ENCODE results near the gene LSR. TPM values are rescaled to one million over a fixed set of nuclear protein-coding genes. Genes with fewer than 3 reads are reported as not detected.
A peak's percentile ranks its signal among the peaks of the same experiment; 100 is the strongest.

The LSR gene
- total RNA-seq, 1 experiment from 2014 or later = 211 TPM

- DNase-seq (ENCODE audit: low read depth, low spot score) (no peak), ATAC-seq (peak; percentile 33; the same call in 1 of the 2 replicates)
These were observed 32.5 kb downstream of the LSR start for GRCh38 chr19:35281303-35281702.

More at GRCh38 chr19:35281303-35281702, 32.5 kb downstream of the LSR start:
- Histone ChIP-seq H3K36me3 (ENCODE audit: control insufficient read depth in 1 of 2, insufficient read depth in 2 of 2, low read length in 2 of 2) (no peaks in the 10 kb centered on the region), H3K9ac (ENCODE audit: low read length) (no peak overlapping the region), H3K27ac (ENCODE audit: low read depth, low read length) (no peak overlapping the region), H3K27me3 (ENCODE audit: insufficient read depth, low read length) (no peaks in the 10 kb centered on the region), H3K4me2 (ENCODE audit: low read length) (no peak overlapping the region), H3K9me3 (ENCODE audit: control insufficient read depth in 1 of 2, insufficient read depth in 1 of 2, low read depth in 1 of 2, low read length in 2 of 2) (no peaks in the 10 kb centered on the region), H3K79me2 (ENCODE audit: insufficient read depth, low read length) (no peaks in the 10 kb centered on the region), H3K4me1 (ENCODE audit: control insufficient read depth in 1 of 2, insufficient read depth in 2 of 2, low read length in 2 of 2) (peaks cover 0 to 4% of the 10 kb centered on the region in 2 experiments; a peak in 1 of 4 replicates), H4K20me1 (ENCODE audit: insufficient read depth) (no peaks in the 10 kb centered on the region), H3K9me2 (ENCODE audit: insufficient read depth) (no peaks in the 10 kb centered on the region), H2AFZ (ENCODE audit: low read depth, low read length, poor library complexity, severe bottlenecking) (no peak overlapping the region), H3K4me3 (replicated peaks in 1 of 2; ENCODE audit: low read depth in 1 of 2, low read length in 2 of 2) (no peak overlapping the region)
- intact Hi-C loops (cut with micrococcal nuclease) = no loop called here
- no peak for TF ChIP-seq SP1 (IDR thresholded peaks at IDR 0.05; ENCODE audit: low read depth)
- TF ChIP-seq SRF (IDR thresholded peaks at IDR 0.05; ENCODE audit: low read depth) = no peak
- no peak for TF ChIP-seq ATF3 (IDR thresholded peaks at IDR 0.05)
- TF ChIP-seq RAD21 (IDR thresholded peaks at IDR 0.05; ENCODE audit: low read depth) = no peak
- no peak for TF ChIP-seq ELF1 (IDR thresholded peaks at IDR 0.05; ENCODE audit: borderline replicate concordance, low read depth)
- no peak for TF ChIP-seq MAX (IDR thresholded peaks at IDR 0.05)
- no peak for TF ChIP-seq POLR2AphosphoS5 (IDR thresholded peaks at IDR 0.05; ENCODE audit: low read depth, low read length)
- no peak for TF ChIP-seq EZH2 (IDR thresholded peaks at IDR 0.05)
- TF ChIP-seq FOSL1 (IDR thresholded peaks at IDR 0.05; ENCODE audit: low read depth) = no peak
- TF ChIP-seq JUND (IDR thresholded peaks at IDR 0.05) = no peak
- TF ChIP-seq CTCF (IDR thresholded peaks at IDR 0.05 in 2 of 3, conservative IDR thresholded peaks at IDR 0.05 in 1 of 3; ENCODE audit: borderline replicate concordance in 1 of 3, insufficient read depth in 1 of 3, low read depth in 2 of 3, low read length in 2 of 3) = no peak
- no peak for TF ChIP-seq ZBTB33 (IDR thresholded peaks at IDR 0.05; ENCODE audit: extremely low read depth, insufficient replicate concordance, low read length)
- TF ChIP-seq EGR1 (IDR thresholded peaks at IDR 0.05; ENCODE audit: low read depth) = no peak
- no peak for TF ChIP-seq SIN3A (IDR thresholded peaks at IDR 0.05; ENCODE audit: low read depth)
- no peak for TF ChIP-seq CEBPB (IDR thresholded peaks at IDR 0.05; ENCODE audit: low read depth)
- TF ChIP-seq YY1 (IDR thresholded peaks at IDR 0.05; ENCODE audit: extremely low read depth, insufficient replicate concordance, low read depth, low read length) = no peak
- no peak for TF ChIP-seq EZH2phosphoT487 (IDR thresholded peaks at IDR 0.05; ENCODE audit: borderline replicate concordance)
- ChIA-PET POLR2A (no interaction called here), CTCF (interaction anchor here (1.5 kb wide), 1 partner anchor 12 kb away, joined by 3 read pairs; no protein-coding TSS in a partner anchor), RAD21 (ENCODE audit: low non-redundant PET in 1 of 2, low total read pairs in 2 of 2, uncharacterized antibody in 2 of 2, unreplicated experiment in 2 of 2) (no interaction called here)
- no TSS peak for BruUV-seq (replicated peaks)
